SK-N-SH (cell line): ENCODE measurements around the gene NACAD.

Experiments used
- CTCF ChIP-seq: fragments of 200-600 bp; sonication (generic); IDR thresholded peaks from 2 replicates; pipeline ENCODE4 v1.6.1; 2017; ENCODE audit warnings: antibody characterized with exemption, mild to moderate bottlenecking, moderate library complexity
- NRF1 ChIP-seq: IDR thresholded peaks from 2 replicates; pipeline ENCODE4 v1.6.1; 2012; ENCODE audit warnings: low read depth, mild to moderate bottlenecking, low read length
- POLR2AphosphoS5 ChIP-seq: IDR thresholded peaks from 2 replicates; pipeline ENCODE4 v1.6.1; 2012; ENCODE audit warnings: low read depth, low read length
- RAD21 ChIP-seq: IDR thresholded peaks from 2 replicates; pipeline ENCODE4 v1.6.1; 2012; ENCODE audit warnings: mild to moderate bottlenecking, low read length
- SMC3 ChIP-seq: IDR thresholded peaks from 2 replicates; pipeline ENCODE4 v1.6.1; 2012; ENCODE audit warnings: low read depth, low read length, improper control_type of control experiment
- TAF1 ChIP-seq: IDR thresholded peaks from 2 replicates; pipeline ENCODE4 v1.6.1; 2012; ENCODE audit warnings: low read depth, mild to moderate bottlenecking, low read length, moderate library complexity, borderline replicate concordance

- TF ChIP-seq RAD21 (no peak; the same call in 1 of the 2 replicates), SMC3 (no peak), CTCF (no peak), TAF1 (no peak), POLR2AphosphoS5 (no peak), NRF1 (no peak)
Observed at GRCh38 chr7:45089341-45089891, 647 bp upstream of the NACAD start.
